ENCODE data around the gene THUMPD3. TPM values are rescaled to one million over a fixed set of nuclear protein-coding genes. Genes with fewer than 3 reads are reported as not detected.

The THUMPD3 gene
- total RNA-seq, 1 donor from 2014 or later: 24.4 TPM

DNA sequence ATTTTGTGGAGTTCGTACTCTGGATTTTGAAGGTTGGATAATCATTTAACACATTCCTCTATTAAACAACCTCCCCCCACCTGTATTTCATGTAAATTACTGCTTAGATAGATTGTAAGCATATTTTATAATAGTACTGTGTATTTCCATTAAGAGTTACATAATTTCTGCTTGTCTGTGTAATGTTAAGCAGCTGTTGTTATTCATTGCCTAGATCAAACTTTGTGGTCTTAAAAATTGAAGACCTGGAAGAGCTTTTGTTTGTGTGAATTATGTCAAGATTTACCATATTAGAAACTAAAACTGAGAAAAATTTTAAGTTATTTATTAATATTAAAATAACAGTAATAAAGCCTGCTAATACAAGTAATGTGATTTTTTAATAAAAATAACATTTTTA is 45.7 kb downstream of the THUMPD3 start:
- Histone ChIP-seq H3K4me3 (no peak overlapping the region), H3K4me1 (peaks cover 3 to 60% of the 10 kb centered on the region in 2 donors)

GRCh38 chr3:9409981-9410854 is 47.4 kb downstream of the THUMPD3 start:
- intact Hi-C loops (cut with DNase I): no loop called here
- no peak for DNase-seq (ENCODE audit: low spot score in 2 of 2)
- peaks cover 2 to 51% of the 10 kb centered on the region in 2 donors for H3K4me1 ChIP-seq

More for the DNA sequence above, 45.7 kb downstream of the THUMPD3 start:
- H3K27me3 ChIP-seq: no peaks in the 10 kb centered on the region
- no peak overlapping the region for H3K27ac ChIP-seq
- intact Hi-C loops (cut with DNase I): no loop called here
- H3K9me3 ChIP-seq: no peaks in the 10 kb centered on the region
- no peak for DNase-seq (ENCODE audit: low spot score in 2 of 2)
- H3K36me3 ChIP-seq: no peaks in the 10 kb centered on the region
- TF ChIP-seq CTCF (IDR thresholded peaks at IDR 0.05): no peak

DNA sequence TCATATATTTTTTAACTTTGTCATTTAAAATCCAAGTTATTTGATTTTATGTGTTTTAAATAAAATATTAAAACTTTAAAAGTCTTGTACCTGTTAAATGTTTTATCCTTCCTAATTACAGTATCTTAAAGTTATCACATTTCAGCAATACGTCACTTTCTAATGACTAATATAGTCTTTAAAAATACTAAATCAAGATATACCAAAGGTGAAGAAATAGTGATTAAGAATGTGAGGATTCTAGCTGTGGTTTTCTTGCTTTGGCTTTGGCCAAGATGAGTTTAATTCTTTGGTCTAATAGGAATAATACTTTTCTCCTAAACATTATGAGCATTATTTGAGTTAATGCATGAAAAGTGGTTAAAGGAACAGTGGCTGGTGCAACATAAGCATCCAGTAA is 48.4 kb downstream of the THUMPD3 start:
- peaks cover 0 to 52% of the 10 kb centered on the region in 2 donors for H3K4me1 ChIP-seq
- DNase-seq (ENCODE audit: low spot score in 2 of 2): no peak
- no peaks in the 10 kb centered on the region for H3K27me3 ChIP-seq
- TF ChIP-seq CTCF (IDR thresholded peaks at IDR 0.05): no peak
- H3K27ac ChIP-seq: peak overlapping the region; percentile 49 to 53
- intact Hi-C loops (cut with DNase I): no loop called here
- no peaks in the 10 kb centered on the region for H3K36me3 ChIP-seq
- H3K4me3 ChIP-seq: no peak overlapping the region
- no peaks in the 10 kb centered on the region for H3K9me3 ChIP-seq

More at GRCh38 chr3:9409981-9410854, 47.4 kb downstream of the THUMPD3 start:
- H3K27ac ChIP-seq: peak overlapping the region; percentile 49 to 53
- no peak for TF ChIP-seq CTCF (IDR thresholded peaks at IDR 0.05)
- H3K36me3 ChIP-seq: no peaks in the 10 kb centered on the region
- no peaks in the 10 kb centered on the region for H3K27me3 ChIP-seq
- H3K4me3 ChIP-seq: no peak overlapping the region
- no peaks in the 10 kb centered on the region for H3K9me3 ChIP-seq

DNA sequence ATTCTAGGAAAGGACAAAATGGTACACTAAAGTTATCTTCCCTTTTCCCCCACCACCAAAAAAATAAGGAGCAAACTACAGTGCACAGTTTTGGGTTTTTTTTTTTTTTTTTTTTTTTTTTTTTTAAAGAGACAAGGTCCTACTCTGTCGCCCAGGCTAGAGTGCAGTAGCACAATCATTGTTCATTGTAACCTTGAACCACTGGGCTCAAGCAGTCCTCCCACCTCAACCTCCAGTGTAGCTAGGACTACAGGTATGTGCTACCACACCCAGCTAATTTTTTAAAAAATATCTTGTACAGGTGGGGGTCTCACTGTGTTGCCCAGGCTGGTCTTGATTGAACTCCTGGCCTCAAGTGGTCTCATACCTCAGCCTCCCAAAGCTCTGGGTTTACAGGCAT is 49.4 kb downstream of the THUMPD3 start:
- Histone ChIP-seq H3K9me3 (no peaks in the 10 kb centered on the region), H3K27me3 (no peaks in the 10 kb centered on the region), H3K27ac (no peak overlapping the region), H3K4me1 (peaks cover 0 to 50% of the 10 kb centered on the region in 2 donors), H3K4me3 (no peak overlapping the region), H3K36me3 (no peaks in the 10 kb centered on the region)
- intact Hi-C loops (cut with DNase I): no loop called here
- no peak for DNase-seq (ENCODE audit: low spot score in 2 of 2)
- TF ChIP-seq CTCF (IDR thresholded peaks at IDR 0.05): no peak

- intact Hi-C loops (cut with DNase I): no loop called here
- no peak for DNase-seq (ENCODE audit: low spot score in 2 of 2)
These were observed 52.0 kb downstream of the THUMPD3 start for GRCh38 chr3:9414826-9415225.

More at GRCh38 chr3:9414826-9415225, 52.0 kb downstream of the THUMPD3 start:
- H3K4me3 ChIP-seq: no peak overlapping the region
- H3K27me3 ChIP-seq: no peaks in the 10 kb centered on the region
- H3K36me3 ChIP-seq: no peaks in the 10 kb centered on the region
- H3K4me1 ChIP-seq: peaks cover 0 to 51% of the 10 kb centered on the region in 2 donors
- no peaks in the 10 kb centered on the region for H3K9me3 ChIP-seq
- H3K27ac ChIP-seq: no peak overlapping the region
- no peak for TF ChIP-seq CTCF (IDR thresholded peaks at IDR 0.05)

Data from ascending aorta (tissue), 2 donors.